HG03097 (cell line): ENCODE measurements around the gene FKBP1B.
"Not testable (repeated sequence)": the region's sequence is repeated elsewhere in the genome, so short reads cannot be mapped to it uniquely, and the experiment has no call there.

Experiments used
- ATAC-seq: cut with Tn5 transposase; IDR thresholded peaks from one replicate; pipeline ENCODE4 v1.9.1; 2021; ENCODE audit not compliant: unreplicated experiment, low FRiP score

Gene FKBP1B

DNA sequence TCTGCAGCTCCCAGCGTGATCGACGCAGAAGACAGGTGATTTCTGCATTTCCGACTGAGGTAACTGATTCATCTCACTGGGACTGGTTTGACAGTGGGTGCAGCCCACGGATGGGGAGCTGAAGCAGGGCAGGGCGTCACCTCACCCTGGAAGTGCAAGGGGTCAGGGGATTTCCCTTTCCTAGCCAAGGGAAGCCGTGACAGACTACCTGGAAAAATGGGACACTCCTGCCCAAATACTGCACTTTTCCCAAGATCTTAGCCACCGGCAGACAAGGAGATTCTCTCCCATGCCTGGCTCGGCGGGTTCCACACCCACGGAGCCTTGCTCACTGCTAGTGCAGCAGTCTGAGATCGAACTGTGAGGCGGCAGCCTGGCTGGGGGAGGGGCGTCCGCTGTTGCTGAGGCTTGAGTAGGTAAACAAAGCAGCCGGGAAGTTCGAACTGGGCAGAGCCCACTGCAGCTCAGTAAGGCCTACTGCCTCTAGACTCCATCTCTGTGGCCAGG lies 45.7 kb downstream of the FKBP1B start:
- ATAC-seq = not testable (repeated sequence)

DNA sequence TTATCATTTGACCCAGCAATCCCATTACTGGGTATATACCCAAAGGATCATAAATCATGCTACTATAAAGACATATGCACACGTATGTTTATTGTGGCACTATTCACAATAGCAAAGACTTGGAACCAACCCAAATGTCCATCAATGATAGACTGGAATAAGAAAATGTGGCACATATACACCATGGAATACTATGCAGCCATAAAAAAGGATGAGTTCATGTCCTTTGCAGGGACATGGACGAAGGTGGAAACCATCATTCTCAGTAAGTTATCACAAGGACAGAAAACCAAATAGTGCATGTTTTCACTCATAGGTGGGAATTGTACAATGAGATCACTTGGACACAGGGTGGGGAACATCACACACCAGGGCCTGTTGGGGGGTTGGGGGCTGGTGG lies 51.2 kb downstream of the FKBP1B start:
- ATAC-seq = not testable (repeated sequence)

DNA sequence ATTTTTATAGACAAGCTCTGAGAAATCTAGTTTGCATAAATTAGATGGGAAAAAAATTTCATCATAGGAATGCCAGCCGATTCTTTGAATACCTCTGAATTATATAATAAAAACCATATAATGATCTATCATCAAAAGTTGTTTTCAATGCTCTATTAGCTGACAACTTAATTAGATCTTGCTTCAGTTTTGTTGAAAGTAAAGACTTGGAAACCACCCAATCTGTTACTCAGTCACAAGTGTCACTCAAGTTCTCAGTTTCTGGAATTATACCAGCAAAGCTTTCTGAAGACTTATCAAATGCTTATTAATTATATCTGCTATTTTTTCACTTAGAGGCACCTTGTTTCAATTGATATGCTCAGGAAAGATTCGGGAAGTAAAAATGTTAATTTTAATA lies 52.5 kb downstream of the FKBP1B start:
- ATAC-seq = no peak

DNA sequence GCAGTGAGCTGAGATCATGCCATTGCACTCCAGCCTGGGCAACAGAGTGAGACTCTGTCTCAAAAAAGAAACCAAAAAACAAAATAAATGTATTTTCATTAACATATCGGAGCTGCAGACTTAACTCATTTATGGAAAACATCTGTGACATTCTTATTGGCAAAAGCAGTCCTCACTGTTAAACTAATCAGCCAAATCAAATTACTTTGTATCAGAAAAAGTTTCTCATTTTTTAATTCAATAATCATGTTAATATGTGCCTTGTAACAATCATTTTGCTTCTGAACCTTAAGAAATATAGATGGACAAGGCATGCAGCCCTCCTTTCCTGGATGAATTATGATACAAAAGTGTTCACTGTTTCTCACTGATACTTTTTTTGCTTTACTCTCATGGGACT lies 53.1 kb downstream of the FKBP1B start:
- no peak for ATAC-seq

DNA sequence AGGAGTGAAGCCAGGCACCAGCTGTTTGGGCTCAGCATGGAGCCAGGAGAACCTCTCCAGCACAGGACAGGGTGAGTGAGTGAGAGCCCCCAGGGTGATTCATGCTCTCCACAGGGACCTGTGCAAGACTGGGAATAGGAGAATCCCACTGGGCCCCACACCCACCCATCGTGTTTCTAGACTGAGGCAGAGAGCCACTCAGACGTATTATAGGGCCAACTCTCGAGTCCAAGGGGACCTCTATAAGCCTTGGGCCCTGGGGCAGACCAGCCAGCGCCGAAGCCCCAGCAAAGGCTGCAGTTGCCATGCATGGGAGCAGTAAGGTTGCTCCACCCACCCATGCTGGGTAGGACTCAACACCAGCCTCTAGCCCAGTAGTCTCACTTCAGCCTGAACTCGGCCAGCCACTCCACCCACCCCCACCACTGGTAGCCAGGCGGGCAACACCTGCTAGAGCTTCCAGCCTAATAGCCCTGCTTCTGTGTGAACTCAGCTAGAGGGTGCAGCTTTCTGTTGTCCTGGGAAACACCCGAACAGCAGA lies 54.6 kb downstream of the FKBP1B start:
- no peak for ATAC-seq

DNA sequence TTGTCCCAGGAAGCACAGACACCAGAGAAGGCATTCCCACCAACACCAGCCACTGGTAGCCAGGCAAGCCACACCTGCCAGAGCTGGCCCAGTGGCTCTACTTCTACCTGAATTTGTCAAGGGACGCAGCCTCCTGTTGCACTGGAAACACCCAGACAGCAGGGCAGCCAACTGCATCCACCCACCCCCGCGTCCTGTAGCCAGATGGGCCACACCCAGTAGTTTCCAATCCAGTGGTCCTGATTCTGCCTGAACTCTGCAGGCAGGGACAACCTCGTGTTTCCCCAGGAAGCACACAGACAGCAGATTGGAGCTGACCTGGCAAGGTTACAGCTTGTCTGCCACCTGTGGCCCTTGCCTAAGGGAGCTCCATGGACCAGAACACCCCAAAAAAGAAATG lies 55.4 kb downstream of the FKBP1B start:
- ATAC-seq = no peak

DNA sequence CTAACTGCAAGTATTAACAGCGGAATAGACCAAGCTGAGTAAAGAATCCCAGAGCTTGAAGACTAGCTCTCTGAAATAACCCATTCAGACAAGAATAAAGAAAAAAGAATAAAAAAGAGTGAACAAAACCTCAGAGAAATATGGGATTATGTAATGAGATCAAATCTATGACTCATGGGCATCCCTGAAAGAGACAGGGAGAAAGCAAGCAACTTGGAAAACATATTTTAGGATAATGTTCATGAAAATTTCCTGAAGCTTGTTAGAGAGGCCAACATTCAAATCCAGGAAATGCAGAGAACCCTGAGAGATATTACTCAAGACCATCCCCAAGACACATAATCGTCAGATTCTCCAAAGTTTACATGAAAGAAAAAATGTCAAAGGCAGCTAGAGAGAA lies 56.3 kb downstream of the FKBP1B start:
- no peak for ATAC-seq

DNA sequence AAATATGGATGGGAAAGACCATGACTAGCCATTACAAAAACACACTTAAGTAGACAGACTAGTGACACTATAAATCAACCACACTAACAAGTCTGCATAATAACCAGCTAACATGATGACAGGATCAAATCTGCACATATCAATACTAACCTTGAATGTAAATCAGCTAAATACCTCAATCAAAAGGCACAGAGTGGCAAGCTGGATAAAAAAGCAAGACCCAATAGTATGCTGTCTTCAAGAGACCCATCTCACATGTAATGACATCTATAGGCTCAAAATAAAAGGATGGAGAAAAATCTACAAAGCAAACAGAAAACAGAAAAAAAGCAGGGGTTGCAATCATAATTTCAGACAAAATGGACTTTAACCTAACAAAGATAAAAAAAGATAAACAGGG lies 57.2 kb downstream of the FKBP1B start:
- no peak for ATAC-seq

DNA sequence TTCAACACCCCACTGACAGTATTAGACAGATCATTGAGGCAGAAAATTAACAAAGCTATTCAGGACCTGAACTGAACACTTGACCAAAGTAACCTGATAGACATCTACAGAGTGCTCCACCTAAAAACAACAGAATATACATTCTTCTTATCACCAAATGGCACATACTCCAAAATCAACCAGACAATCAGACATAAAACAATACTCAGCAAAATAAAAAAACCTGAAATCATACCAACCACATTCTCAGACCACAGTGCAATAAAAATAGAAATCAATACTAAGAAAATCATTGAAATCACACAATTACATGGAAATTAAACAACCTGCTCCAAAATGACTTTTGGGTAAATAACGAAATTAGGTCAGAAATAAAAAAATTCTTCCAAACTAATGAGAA lies 57.8 kb downstream of the FKBP1B start:
- no peak for ATAC-seq

DNA sequence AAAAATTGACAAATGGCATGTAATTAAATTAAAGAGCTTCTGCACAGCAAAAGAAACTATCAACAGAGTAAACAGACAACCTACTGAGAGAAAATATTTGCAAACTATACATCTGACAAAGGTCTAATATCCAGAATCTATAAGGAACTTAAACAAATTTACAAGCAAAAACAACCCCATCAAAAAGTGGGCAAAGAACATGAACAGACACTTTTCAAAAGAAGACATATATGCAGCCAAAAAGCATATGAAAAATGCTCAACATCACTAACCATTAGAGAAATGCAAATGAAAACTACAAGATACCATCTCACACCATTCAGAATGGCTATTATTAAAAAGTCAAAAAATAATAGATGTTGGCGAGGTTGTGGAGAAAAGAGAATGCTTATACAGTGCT lies 59.9 kb downstream of the FKBP1B start:
- ATAC-seq = not testable (repeated sequence)

DNA sequence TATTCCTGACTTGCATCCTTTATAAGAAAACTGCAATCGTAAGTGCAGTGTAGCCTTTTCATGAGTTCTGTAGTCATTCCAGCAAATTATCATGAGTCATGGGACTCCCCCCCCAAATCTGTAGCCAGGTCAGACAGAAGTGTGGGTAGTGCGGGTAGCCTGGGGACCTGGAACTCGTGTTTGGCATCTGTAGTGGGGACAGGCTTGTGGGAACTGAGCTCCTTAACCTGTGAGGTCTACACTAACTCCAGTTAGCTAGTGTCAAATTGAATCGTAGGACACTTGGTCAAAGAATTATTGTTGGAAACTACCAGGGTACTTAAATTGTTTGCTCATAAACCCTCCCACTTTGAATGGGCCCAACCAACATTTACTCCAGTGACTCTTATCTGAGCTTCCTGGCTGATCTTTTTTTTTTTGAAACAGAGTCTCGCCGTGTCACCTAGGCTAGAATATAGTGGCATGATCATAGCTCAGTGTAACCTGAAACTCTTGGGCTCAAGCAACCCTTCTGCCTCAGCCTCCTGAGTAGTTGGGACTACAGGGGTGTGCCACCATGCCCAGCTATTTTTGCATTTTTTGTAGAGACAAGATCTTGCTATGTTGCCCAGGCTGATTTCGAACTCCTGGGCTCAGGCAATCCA lies 61.2 kb downstream of the FKBP1B start:
- no peak for ATAC-seq

DNA sequence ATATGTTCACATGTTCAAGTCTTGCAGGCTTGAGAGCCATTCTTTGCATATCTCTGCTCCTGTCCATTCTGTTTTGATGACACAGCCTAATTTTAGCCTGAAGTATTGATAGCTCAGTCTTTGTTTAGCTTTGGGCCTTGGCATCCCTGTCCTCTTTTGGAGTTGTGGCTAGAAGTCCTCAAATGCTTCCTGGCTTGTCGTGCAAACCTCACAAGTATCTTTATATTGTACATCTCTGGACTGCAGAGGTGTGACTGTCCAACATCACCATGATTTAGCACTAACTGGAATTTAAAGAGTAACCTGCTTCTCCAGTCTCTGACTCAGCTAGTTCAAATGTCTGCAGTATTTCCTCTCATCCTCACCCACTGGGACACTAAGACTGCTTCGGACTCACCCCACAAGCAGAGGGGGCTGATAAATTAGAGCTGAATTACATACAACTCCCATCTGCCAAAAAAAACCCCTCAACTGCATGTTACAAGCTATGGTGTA lies 61.9 kb downstream of the FKBP1B start:
- ATAC-seq = no peak
